Parathyroid adenoma (tissue), 2 donors: ENCODE measurements around the gene GNLY.

Source experiments
- H2AFZ ChIP-seq: fragments of 300-600 bp; sonication (generic); one replicate; pipeline ENCODE4 v1.7.0; 2017; ENCODE audit warnings: antibody characterized with exemption, mild to moderate bottlenecking
- H3K27ac ChIP-seq: fragments of 300-600 bp; sonication (generic); one replicate; pipeline ENCODE4 v1.7.0; 2017
- H3K27me3 ChIP-seq: fragments of 300-600 bp; sonication (generic); one replicate; pipeline ENCODE4 v1.7.0; 2017; ENCODE audit warnings: low read length; ENCODE audit not compliant: control insufficient read depth, insufficient read depth
- H3K36me3 ChIP-seq: fragments of 300-600 bp; sonication (generic); one replicate; pipeline ENCODE4 v1.7.0; 2017; ENCODE audit warnings: low read length; ENCODE audit not compliant: control insufficient read depth, insufficient read depth
- H3K4me1 ChIP-seq: fragments of 300-600 bp; sonication (generic); one replicate; pipeline ENCODE4 v1.7.0; 2017; ENCODE audit warnings: control low read depth
- H3K4me2 ChIP-seq: fragments of 300-600 bp; sonication (generic); one replicate; pipeline ENCODE4 v1.7.0; 2017; ENCODE audit warnings: low read length
- H3K4me3 ChIP-seq: fragments of 300-600 bp; sonication (generic); one replicate; pipeline ENCODE4 v1.7.0; 2017; ENCODE audit warnings: low read depth, low read length
- H3K79me2 ChIP-seq: fragments of 300-600 bp; sonication (generic); one replicate; pipeline ENCODE4 v1.7.0; 2017; ENCODE audit warnings: control low read depth
- H3K9ac ChIP-seq: fragments of 300-600 bp; sonication (generic); one replicate; pipeline ENCODE4 v1.7.0; 2017; ENCODE audit warnings: mild to moderate bottlenecking
- H3K9me3 ChIP-seq: fragments of 300-600 bp; sonication (generic); one replicate; pipeline ENCODE4 v1.7.0; 2017; ENCODE audit warnings: low read length; ENCODE audit not compliant: control insufficient read depth
- CTCF ChIP-seq: fragments of 300-600 bp; sonication (generic); IDR thresholded peaks from one replicate; pipeline ENCODE4 v1.7.0; 2017; ENCODE audit warnings: antibody characterized with exemption, mild to moderate bottlenecking
- donor health status: primary hyperparathyroidism.

Gene GNLY

GRCh38 chr2:85731606-85732005, 37.4 kb downstream of the GNLY start:
- no peak overlapping the region for H3K27ac ChIP-seq
- no peak for TF ChIP-seq CTCF
- no peak overlapping the region for H3K4me3 ChIP-seq
- no peak overlapping the region for H3K4me2 ChIP-seq
- H3K9me3 ChIP-seq = no peaks in the 10 kb centered on the region
- H3K9ac ChIP-seq = no peak overlapping the region
- H3K27me3 ChIP-seq = no peaks in the 10 kb centered on the region
- no peak overlapping the region for H2AFZ ChIP-seq
- no peaks in the 10 kb centered on the region for H3K79me2 ChIP-seq
- H3K36me3 ChIP-seq = no peaks in the 10 kb centered on the region
- no peaks in the 10 kb centered on the region for H3K4me1 ChIP-seq

- no peaks in the 10 kb centered on the region for H3K36me3 ChIP-seq
- H3K27ac ChIP-seq = no peak overlapping the region
- no peak overlapping the region for H3K4me3 ChIP-seq
Measured at GRCh38 chr2:85732467-85733120, 38.4 kb downstream of the GNLY start.

GRCh38 chr2:85733121-85733960, 39.2 kb downstream of the GNLY start:
- Histone ChIP-seq H3K9me3 (no peaks in the 10 kb centered on the region), H3K36me3 (no peaks in the 10 kb centered on the region), H2AFZ (no peak overlapping the region), H3K4me2 (no peak overlapping the region), H3K79me2 (no peaks in the 10 kb centered on the region), H3K9ac (no peak overlapping the region), H3K27ac (no peak overlapping the region), H3K4me1 (no peaks in the 10 kb centered on the region), H3K4me3 (no peak overlapping the region), H3K27me3 (no peaks in the 10 kb centered on the region)
- no peak for TF ChIP-seq CTCF

More at GRCh38 chr2:85732467-85733120, 38.4 kb downstream of the GNLY start:
- Histone ChIP-seq H3K9ac (no peak overlapping the region), H3K4me1 (no peaks in the 10 kb centered on the region), H3K9me3 (no peaks in the 10 kb centered on the region), H2AFZ (no peak overlapping the region), H3K4me2 (no peak overlapping the region), H3K79me2 (no peaks in the 10 kb centered on the region), H3K27me3 (no peaks in the 10 kb centered on the region)
- TF ChIP-seq CTCF = no peak

- Histone ChIP-seq H2AFZ (no peak overlapping the region), H3K9ac (no peak overlapping the region), H3K9me3 (no peaks in the 10 kb centered on the region), H3K4me2 (no peak overlapping the region), H3K36me3 (no peaks in the 10 kb centered on the region), H3K79me2 (no peaks in the 10 kb centered on the region), H3K27me3 (no peaks in the 10 kb centered on the region), H3K4me3 (no peak overlapping the region), H3K4me1 (no peaks in the 10 kb centered on the region), H3K27ac (no peak overlapping the region)
- TF ChIP-seq CTCF = no peak
Measured at GRCh38 chr2:85734015-85734414, 39.9 kb downstream of the GNLY start.
